GM21529 (cell line): ENCODE measurements around the gene PLIN1.
A peak's percentile ranks its signal among the peaks of the same experiment; 100 is the strongest.

ENCODE experiments used
- ATAC-seq: cut with Tn5 transposase; IDR thresholded peaks from one replicate; pipeline ENCODE4 v1.9.1; 2021; ENCODE audit not compliant: unreplicated experiment

The PLIN1 gene

GRCh38 chr15:89672221-89673164, 6.7 kb downstream of the PLIN1 start:
- ATAC-seq = no peak

GRCh38 chr15:89671687-89672086, 7.5 kb downstream of the PLIN1 start:
- ATAC-seq = no peak

GRCh38 chr15:89670971-89671560, 8.1 kb downstream of the PLIN1 start:
- no peak for ATAC-seq

GRCh38 chr15:89669941-89670340, 9.2 kb downstream of the PLIN1 start:
- no peak for ATAC-seq

- ATAC-seq = no peak
These were observed 9.8 kb downstream of the PLIN1 start for GRCh38 chr15:89669309-89669865.

- no peak for ATAC-seq
These were observed 11.0 kb downstream of the PLIN1 start for GRCh38 chr15:89668171-89668570.

- no peak for ATAC-seq
These were observed 11.5 kb downstream of the PLIN1 start for GRCh38 chr15:89667706-89667960.

GRCh38 chr15:89666858-89667705, 12.1 kb downstream of the PLIN1 start:
- no peak for ATAC-seq

- no peak for ATAC-seq
These were observed 12.8 kb downstream of the PLIN1 start for GRCh38 chr15:89666184-89666857.

GRCh38 chr15:89665449-89666181, 13.6 kb downstream of the PLIN1 start:
- ATAC-seq = peak; percentile 68

GRCh38 chr15:89664441-89665350, 14.5 kb downstream of the PLIN1 start:
- no peak for ATAC-seq

GRCh38 chr15:89662893-89663626, 16.1 kb downstream of the PLIN1 start:
- no peak for ATAC-seq

- ATAC-seq = no peak
These were observed 18.6 kb downstream of the PLIN1 start for GRCh38 chr15:89660556-89660955.

GRCh38 chr15:89659295-89659694, 19.9 kb downstream of the PLIN1 start:
- no peak for ATAC-seq

- ATAC-seq = no peak
These were observed 21.4 kb downstream of the PLIN1 start for GRCh38 chr15:89657686-89658200.

GRCh38 chr15:89656116-89656815, 22.9 kb downstream of the PLIN1 start:
- ATAC-seq = no peak
